Activated naive CD4-positive, alpha-beta T cell treated with Interleukin-2 at 50 U/mL for 16 hours (primary cell): ENCODE data around the gene HPS5.
"Not testable (repeated sequence)": the region's sequence is repeated elsewhere in the genome, so short reads cannot be mapped to it uniquely, and the experiment has no call there.

Experiments used
- DNase-seq: peaks from one replicate; pipeline ENCODE4 v3.0.0-alpha.2; 2020

HPS5 gene

DNA sequence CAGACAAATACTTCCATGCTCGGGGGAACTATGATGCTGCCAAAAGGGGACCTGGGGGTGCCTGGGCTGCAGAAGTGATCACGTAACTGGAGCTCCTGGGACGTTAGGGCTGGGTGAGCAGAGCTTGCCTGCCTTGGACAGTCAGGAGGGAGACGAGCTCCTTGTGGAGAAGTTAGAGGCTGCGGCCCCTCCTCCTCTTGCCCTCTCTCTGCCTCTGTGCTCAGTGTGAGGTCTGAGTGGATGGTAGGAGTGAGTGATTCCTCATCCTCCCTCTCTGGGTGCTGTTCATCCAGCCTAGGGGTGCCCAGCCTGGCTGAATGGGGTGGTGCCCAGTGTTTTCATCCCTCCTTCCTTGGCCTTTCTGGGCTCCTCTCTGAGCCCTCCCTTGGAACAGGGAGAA lies 52.7 kb downstream of the HPS5 start:
- not testable (repeated sequence) for DNase-seq

DNA sequence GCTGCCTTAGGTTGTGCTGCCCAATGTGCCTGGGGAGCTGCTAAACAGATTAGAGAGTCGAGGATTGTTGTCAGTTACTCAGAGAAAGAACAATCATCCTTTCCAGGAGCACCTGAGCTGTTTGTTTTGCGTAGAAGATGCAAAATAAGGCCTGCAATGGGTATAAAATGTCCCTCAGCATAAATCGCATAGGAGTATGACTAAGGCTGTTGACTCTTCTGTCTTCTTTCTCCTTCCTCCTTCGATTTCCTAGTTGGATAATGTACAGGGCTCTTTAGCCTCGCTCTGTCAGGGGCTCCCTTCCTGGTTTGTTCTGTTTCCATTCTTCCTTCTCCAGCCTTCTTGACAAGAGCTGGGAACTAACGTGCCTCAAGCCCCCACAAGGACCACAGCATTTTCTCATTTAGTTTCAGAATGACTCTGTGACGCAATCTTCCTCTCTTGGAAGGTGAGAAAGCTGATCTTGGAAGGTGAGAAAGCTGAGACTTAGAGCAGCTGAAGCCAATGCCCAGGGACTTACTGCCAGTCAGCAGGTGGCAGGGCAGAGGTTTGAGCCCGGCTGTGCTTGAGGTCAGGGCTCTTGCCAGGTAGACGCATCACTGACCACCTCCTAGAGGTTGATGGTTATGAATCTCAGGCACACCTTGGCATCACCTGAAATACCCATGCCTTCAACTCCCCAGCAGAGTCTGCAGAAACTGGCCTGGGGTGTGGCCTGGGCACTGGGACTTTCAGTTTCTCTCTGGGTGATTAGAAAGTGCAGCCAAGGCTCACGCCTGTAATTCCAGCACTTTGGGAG lies 54.4 kb downstream of the HPS5 start:
- DNase-seq: not testable (repeated sequence)

DNA sequence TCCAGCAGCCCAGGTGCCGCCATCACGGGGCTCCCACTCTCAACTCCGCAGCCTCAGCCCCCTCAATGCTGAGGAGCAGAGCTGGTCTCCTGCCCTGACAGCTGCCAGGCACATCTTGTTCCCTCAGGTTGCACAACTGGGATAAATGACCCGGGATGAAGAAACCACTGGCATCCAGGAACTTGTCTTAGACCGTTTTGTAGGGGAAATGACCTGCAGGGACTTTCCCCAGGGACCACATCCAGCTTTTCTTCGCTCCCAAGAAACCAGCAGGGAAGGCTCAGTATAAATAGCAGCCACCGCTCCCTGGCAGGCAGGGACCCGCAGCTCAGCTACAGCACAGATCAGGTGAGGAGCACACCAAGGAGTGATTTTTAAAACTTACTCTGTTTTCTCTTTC lies 56.0 kb downstream of the HPS5 start, which contains the start of gene SAA1:
Gene SAA1 (plus strand): TSS at position 316 of the 400 bp plus-strand sequence. CDS start 624 bp downstream, outside the sequence.
- no peak for DNase-seq

DNA sequence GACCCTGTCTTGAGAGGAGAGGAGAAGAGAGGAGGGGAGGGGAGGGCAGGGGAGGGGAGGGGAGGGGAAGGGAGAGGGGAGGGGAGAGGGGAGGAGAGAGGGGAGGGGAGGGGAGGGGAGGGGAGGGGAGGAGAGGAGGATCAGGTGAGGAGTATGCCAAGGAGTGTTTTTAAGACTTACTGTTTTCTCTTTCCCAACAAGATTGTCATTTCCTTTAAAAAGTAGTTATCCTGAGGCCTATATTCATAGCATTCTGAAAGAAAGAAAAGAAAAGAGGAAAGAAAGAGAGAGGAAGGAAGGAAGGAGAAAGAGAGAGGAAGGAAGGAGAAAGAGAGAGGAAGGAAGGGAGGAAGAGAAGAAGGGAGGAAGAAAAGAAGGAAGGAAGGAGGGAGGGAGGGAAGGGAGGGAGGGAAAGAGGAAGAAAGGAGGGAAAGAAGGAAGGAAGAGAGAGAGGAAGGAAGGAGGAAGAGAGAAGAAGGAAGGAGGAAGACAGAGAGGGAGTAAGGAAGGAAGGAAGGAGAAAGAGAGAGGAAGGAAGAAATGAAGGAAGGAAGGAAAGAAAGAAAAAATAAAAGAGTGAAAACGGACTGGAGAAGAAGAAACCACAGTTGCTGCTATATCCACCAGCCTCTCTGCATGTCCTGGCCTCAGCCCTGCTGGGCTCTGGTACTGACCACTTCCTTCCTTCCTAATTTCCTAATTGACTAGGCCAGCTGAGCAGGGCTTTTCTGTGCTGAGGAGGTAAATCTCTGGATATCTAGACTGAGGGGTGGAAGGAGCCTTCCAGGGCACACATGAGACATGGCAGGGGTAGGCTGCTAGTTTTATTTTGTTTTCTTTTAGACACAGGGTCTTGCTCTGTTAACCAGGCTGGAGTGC lies 57.0 kb downstream of the HPS5 start:
- no peak for DNase-seq

DNA sequence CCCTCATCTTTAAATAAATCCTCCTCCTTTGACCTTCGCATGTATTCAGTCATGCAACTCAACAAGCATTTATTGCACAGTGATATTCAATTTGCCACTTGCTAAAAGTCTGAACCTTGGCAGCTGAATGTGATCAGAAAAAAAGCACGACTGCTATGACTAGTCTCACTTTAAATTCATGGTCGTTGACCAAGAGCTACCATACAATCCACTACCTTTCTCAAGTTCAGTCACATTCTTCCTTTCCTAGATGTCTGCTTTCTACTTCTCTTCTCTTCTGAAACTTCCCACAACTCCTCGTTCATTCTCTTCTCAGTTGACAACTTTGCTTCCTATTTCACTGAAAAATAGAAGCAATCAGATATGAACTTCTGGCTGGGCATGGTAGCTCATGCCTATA lies 57.9 kb downstream of the HPS5 start:
- DNase-seq: no peak

DNA sequence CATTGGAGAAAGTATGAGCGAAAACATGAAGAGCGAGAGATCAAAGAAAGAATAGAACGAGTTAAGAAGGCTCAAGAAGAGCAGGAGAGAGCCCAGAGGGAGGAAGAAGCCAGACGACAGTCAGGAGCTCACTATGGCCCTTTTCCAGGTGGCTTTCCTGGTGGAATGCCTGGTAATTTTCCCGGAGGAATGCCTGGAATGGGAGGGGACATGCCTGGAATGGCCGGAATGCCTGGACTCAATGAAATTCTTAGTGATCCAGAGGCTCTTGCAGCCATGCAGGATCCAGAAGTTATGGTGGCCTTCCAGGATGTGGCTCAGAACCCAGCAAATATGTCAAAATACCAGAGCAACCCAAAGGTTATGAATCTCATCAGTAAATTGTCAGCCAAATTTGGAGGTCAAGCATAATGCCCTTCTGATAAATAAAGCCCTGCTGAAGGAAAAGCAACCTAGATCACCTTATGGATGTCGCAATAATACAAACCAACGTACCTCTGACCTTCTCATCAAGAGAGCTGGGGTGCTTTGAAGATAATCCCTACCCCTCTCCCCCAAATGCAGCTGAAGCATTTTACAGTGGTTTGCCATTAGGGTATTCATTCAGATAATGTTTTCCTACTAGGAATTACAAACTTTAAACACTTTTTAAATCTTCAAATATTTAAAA lies 59.1 kb downstream of the HPS5 start:
- DNase-seq: not testable (repeated sequence)

DNA sequence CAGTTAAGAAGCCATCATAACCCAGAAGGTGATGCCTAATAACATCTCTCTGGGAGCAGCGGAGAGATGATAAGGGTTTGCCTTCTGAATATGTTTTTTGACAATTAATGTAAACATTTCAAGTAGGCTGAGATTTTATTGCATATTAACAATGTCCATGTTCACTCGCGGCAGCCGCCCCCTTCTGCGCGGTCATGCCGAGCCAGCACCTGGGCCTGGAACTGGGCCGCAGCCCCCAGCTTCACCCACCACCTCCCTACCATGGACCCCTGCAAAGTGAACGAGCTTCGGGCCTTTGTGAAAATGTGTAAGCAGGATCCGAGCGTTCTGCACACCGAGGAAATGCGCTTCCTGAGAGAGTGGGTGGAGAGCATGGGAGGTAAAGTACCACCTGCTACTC lies 60.2 kb downstream of the HPS5 start:
- DNase-seq: no peak

DNA sequence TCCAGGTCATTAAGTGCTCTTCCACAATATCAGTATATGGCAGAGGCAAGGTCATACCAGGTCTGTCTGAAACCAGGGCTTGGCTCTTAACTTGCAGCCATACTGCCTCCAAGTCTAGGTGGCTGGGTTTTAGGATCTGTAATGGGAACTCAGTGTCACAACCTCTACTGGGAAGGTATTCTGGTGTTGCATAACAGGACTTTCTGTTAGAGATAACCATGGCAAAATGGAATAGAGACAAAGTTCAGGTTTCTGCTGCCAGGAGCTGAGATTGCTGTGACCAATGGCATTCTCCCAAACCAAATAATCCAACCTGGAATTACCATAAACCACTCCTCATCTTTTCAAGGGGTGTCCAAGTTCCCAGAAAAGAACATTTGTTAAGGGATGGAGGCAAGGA lies 62.7 kb downstream of the HPS5 start:
- DNase-seq: no peak

DNA sequence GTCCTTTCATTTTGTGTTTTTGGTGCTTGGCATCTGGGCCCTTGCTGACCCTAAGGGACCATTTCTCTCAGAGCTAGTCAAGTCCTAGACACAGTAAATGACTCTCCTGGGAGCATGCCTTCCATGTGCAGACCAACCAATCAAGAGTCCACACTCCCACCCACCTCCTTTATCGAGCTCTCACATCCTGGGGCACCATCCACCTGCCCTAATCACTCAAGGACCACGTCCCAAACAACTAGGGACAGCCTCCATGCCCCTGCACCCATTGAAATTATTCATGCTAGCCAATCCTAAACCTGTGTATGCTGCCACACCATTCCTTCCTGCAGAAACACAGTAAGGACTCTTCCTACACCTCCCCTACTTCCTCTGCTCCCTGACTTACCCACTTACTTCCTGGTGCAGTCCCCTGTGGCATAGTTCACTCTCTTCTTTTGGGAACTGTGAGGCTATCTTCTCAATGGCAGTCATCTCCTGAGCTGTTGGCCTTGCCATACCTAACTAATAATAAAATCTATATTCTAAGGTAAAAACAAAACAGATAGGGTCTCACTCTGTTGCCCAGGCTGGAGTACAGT lies 67.1 kb downstream of the HPS5 start:
- no peak for DNase-seq

DNA sequence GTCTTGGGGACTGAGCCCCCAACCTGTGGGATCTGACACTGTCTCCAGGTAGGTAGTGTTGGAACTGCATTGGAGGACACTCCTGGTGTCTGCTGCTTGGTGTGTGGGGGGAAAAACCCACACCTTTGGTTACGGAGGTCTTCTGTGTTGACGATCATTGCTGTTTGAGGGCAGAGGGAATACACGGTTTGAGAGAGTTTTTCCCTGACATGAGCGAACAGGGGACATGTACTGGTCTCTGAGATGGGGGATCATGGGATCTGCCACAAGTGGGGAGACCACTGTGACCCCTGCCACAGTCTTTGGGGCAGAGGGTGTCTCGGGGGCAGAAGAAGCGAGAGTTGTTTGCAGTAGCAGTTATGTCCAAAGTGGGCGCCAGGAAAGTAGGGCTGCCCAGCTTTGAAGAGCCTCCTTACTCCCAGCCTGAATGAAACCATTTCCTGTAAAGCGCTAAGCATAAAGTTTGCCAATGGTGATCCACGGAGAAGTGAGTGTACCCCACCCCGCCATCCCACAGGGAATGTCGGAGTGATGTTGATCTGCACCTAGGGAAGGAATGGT lies 68.1 kb downstream of the HPS5 start:
- DNase-seq: no peak

DNA sequence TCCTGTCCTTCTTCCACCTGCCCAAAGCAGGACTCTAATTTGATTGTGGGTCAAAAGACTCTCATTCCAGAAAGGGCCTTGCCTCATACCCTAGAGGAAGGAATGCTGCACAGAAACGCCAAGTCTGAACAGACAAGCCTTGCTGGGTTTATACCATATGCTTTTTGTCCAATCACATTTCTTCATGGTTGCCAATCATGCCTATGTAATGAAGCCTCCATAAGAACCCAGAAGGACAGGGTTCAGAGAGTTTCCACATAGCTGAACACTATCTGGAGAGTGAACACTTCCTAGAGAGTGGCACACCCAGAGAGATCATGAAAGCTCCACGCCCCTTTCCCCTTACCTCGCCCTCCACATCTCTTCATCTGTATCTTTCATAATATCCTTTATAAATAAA lies 68.7 kb downstream of the HPS5 start:
- DNase-seq: no peak

DNA sequence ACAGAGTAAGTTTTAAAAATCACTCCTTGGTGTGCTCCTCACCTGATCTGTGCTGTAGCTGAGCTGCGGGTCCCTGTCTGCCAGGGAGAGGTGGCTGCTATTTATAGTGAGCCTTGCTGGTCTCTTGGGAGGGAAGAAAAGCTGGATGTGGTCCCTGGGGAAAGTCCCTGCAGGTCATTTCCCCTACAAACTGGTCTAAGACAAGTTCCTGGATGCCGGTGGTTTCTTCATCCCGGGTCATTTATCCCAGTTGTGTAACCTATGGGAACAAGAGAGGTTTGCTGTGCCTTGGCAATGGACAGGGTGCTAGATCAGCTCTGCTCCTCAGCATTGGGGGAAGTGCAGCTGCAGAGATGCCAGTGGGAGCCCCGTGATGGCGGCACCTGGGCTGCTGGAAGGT lies 73.4 kb downstream of the HPS5 start, which contains the start of gene SAA2:
Gene SAA2 (minus strand): TSS at position 108 of the 400 bp plus-strand sequence. CDS start 657 bp downstream, outside the sequence.
- no peak for DNase-seq

DNA sequence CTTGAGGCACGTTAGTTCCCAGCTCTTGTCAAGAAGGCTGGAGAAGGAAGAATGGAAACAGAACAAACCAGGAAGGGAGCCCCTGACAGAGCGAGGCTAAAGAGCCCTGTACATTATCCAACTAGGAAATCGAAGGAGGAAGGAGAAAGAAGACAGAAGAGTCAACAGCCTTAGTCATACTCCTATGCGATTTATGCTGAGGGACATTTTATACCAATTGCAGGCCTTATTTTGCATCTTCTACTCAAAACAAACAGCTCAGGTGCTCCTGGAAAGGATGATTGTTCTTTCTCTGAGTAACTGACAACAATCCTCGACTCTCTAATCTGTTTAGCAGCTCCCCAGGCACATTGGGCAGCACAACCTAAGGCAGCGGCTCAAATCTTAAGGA lies 74.8 kb downstream of the HPS5 start:
- DNase-seq: not testable (repeated sequence)

DNA sequence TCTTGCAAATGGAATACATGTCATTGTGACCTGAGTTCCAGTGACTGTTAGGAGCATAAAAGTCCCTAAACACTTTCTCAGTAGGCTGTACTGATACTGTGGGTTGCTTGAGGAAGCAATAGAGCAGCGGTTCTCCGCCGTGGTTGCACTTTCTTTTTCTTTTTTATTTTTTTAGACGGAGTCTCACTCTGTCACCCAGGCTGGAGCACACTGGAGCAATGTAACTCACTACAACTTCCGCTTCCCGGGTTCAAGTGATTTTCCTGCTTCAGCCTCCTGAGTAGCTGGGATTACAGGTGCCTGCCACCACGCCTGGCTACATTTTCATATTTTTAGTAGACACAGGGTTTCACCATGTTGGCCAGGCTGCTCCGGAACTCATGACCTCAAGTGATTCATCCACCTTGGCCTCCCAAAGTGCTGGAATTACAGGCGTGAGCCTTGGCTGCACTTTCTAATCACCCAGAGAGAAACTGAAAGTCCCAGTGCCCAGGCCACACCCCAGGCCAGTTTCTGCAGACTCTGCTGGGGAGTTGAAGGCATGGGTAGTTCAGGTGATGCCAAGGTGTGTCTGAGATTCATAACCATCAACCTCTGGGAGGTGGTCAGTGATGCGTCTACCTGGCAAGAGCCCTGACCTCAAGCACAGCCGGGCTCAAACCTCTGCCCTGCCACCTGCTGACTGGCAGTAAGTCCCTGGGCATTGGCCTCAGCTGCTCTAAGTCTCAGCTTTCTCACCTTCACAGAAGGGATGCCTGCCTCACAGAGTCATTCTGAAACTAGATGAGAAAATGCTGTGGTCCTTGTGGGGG lies 75.4 kb downstream of the HPS5 start:
- DNase-seq: peak; percentile 32

DNA sequence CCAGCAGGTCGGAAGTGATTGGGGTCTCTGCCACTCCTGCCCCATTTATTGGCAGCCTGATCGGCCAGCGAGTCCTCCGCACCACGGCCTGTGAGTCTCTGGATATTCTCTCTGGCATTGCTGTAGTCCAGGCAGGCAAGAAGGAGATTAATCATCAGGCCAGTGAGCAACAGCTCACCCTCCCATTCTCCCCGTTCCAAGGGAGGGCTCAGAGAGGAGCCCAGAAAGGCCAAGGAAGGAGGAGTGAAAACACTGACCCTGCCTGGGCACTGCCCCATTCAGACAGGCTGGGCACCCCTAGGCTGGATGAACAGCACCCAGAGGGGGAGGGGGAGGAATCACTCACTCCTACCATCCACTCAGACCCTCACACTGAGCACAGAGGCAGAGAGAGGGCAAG lies 76.5 kb downstream of the HPS5 start:
- DNase-seq: no peak

DNA sequence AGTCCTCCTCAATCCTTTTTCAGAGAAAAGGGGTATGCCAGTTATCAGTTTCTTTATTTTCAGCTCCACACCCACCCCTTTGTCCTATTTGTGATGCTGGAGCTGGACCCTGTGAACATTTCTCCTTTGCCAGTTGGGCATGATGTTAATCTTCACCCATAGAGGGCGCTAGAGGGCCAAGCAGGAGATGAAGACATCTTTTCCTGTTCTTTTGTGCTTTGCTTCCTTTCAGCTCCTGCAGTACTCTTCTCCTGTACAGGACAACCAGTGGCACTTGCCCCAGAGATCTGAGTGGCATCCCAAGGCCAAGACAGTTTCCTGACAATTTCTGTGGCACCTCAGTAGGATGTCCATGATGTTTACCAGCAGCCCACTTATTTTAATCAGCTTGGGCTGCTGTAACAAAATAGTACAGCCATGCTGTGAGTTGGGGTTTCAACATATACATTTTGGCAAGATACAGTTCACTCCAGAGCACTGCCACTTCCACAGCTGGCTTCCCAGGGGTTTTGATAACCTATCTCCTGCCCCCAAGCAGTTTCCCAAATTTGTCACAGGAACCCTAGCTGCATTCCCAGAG lies 78.1 kb downstream of the HPS5 start:
- peak; percentile 56 for DNase-seq

DNA sequence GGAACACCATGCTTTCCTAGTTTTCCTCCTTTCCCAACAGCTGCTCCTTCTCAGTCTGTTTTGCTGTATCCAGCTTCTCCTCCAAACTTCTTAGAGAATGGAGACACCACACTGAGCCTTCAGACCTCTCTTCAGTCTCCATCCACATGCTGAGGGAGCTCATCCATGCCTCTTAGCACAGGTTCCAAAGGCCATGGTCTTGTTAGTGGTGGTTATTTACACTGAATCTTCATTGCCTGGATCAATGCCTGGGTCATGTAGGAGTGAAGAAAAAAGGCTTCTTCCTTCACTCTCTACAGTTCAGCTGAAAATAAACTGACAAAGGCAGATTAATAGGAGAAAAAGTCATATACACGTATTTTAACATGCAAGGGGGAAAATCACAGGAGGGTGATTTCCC lies 82.3 kb downstream of the HPS5 start:
- DNase-seq: no peak

DNA sequence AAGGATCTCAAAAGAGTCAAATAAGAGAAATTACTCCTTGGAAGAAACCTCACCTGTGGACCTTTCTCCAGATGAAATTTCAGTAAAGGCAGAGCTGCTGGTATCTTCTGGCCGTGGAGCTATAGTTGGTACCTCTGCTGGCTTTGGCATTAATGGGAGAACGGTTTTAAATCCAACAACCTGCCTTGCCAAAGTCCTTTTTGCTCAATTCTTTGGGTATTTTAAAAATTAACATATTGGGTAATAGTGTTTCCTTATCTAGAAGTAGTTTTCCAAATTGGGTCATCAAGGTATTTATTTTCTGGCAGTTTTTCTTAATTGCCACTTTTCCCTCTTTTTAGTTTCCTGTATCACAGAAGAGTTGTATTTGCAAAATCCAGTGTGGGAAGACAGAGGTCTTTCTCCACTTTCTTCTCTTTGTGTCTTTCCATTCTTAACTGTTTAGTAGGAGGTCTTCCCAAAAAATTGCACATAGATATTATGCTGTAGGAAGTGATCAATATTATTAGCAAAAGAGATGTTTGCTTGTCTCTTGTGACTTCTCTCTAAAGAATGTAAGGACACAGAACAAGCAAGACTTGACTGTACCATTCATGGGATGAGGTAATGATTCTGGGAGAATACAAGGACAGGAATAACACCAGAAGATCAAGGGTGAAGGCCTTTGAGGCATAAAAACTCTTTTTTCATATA lies 85.1 kb downstream of the HPS5 start, which contains the start of gene SAA4:
Gene SAA4 (minus strand): TSS at position 139 of the 693 bp plus-strand sequence. CDS start 876 bp downstream, outside the sequence.
- DNase-seq: no peak

DNA sequence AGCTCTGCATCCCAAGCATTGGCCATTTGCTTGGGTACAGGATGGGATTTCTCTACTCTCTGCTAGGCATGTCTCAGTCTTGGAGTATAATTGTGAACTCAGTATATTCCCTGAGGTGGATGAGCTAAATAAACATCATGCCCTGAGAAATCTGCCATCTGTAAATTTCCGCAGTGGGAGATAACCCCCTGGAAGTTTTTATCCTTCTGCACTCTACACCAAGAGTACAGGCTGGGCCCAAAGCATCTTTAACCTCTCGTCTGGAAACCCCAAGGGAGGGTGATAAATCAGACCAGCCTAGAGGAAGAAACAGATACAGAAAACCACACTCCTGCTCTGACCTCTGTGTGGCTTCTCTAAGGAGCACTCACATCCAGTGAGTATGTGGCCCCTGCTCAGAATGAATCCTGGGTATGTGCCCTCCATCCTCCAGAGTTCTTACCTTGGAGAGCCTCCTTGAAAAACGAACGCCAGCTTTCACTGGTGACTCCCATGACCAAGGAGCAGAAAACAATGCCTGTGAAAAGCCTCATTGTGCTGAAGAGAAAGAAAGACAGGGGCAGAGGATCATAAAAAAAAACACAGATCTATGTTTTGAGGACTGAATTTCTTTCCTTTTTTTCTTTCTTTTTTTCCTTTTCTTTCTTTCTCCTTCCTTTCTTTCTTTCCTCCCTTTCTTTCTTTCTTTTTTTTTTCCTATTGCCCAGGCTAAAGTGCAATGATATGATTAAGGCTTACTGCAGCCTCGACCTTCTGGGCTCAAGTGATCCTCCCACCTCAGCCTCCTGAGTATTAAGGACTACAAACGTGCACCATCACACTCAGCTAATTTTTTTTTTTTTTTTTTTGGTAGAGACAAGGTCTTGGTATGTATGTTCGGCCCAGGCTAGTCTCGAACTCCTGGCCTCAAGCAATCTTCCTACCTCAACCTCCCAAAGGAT lies 86.3 kb downstream of the HPS5 start:
- no peak for DNase-seq
